NCI-H187 (cell line): ENCODE results near the gene IQSEC3.

ENCODE experiments used
- DNase-seq, 2 experiments: peaks; one replicate each; lab custom pipeline; 2025; lab: John Stamatoyannopoulos, UW

IQSEC3 gene

GRCh38 chr12:80681-81190 lies 14.2 kb downstream of the IQSEC3 start:
- DNase-seq: no peak

- DNase-seq: no peak
Measured at GRCh38 chr12:82740-83139, 16.2 kb downstream of the IQSEC3 start.

- no peak for DNase-seq
Measured at GRCh38 chr12:84056-84455, 17.5 kb downstream of the IQSEC3 start.

- DNase-seq: no peak
Measured at GRCh38 chr12:85191-85666, 18.7 kb downstream of the IQSEC3 start.

GRCh38 chr12:87315-87714 lies 20.7 kb downstream of the IQSEC3 start:
- no peak for DNase-seq

GRCh38 chr12:87856-88255 lies 21.3 kb downstream of the IQSEC3 start:
- DNase-seq: no peak

GRCh38 chr12:89653-90052 lies 23.1 kb downstream of the IQSEC3 start:
- DNase-seq: no peak

- DNase-seq: no peak
Measured at GRCh38 chr12:91213-91612, 24.6 kb downstream of the IQSEC3 start.

- no peak for DNase-seq
Measured at GRCh38 chr12:93266-94005, 26.9 kb downstream of the IQSEC3 start.

GRCh38 chr12:96543-96942 lies 30.0 kb downstream of the IQSEC3 start:
- DNase-seq: no peak

- DNase-seq: no peak
Measured at GRCh38 chr12:98924-99352, 32.4 kb downstream of the IQSEC3 start.

- no peak for DNase-seq
Measured at GRCh38 chr12:99605-100004, 33.0 kb downstream of the IQSEC3 start.

GRCh38 chr12:101969-102878 lies 35.7 kb downstream of the IQSEC3 start:
- no peak for DNase-seq

- DNase-seq: no peak
Measured at GRCh38 chr12:102879-103168, 36.3 kb downstream of the IQSEC3 start.

- DNase-seq: peak; percentile 60 to 71
Measured at GRCh38 chr12:103169-103981, 36.8 kb downstream of the IQSEC3 start.

GRCh38 chr12:104551-105081 lies 38.0 kb downstream of the IQSEC3 start:
- DNase-seq: peak; percentile 51 to 78

GRCh38 chr12:105696-106095 lies 39.1 kb downstream of the IQSEC3 start:
- DNase-seq: no peak

- DNase-seq: peak; percentile 22 to 75
Measured at GRCh38 chr12:106118-106591, 39.6 kb downstream of the IQSEC3 start.

- no peak for DNase-seq
Measured at GRCh38 chr12:108594-108993, 42.0 kb downstream of the IQSEC3 start.

GRCh38 chr12:109446-109845 lies 42.9 kb downstream of the IQSEC3 start:
- no peak for DNase-seq

- no peak for DNase-seq
Measured at GRCh38 chr12:109872-110271, 43.3 kb downstream of the IQSEC3 start.
